Stomach (tissue), 4 donors: ENCODE results near the gene EREG.

Experiments
- EP300 ChIP-seq: sonication (generic); formaldehyde crosslinking; IDR thresholded peaks from one replicate; pipeline ENCODE4 v1.6.1; 2017; ENCODE audit warnings: antibody characterized with exemption
- POLR2A ChIP-seq, 4 donors: fragments of 450-650 bp; IDR thresholded peaks; one replicate each; pipeline ENCODE4 v1.6.1; 2016; ENCODE audit warnings: antibody characterized with exemption in 4 of 4, control low read depth in 2 of 4, mild to moderate bottlenecking in 1 of 4, moderate library complexity in 1 of 4
- POLR2AphosphoS5 ChIP-seq, 3 donors: sonication (generic); formaldehyde crosslinking; IDR thresholded peaks; one replicate each; pipeline ENCODE4 v1.6.1; 2016; ENCODE audit warnings: antibody characterized with exemption in 3 of 3
- TF ChIP-seq, protein P1 (sequence below), 7 experiments: fragments of 450-650 bp in 4 of 7; fragments of 200-600 bp in 3 of 7; sonication (generic) in 3 of 7; IDR thresholded peaks; one replicate each; pipeline ENCODE4 v1.5.1; 2016 to 2019; ENCODE audit warnings: antibody characterized with exemption in 7 of 7, control low read depth in 2 of 7, mild to moderate bottlenecking in 1 of 7

- TF ChIP-seq, protein P1, sequence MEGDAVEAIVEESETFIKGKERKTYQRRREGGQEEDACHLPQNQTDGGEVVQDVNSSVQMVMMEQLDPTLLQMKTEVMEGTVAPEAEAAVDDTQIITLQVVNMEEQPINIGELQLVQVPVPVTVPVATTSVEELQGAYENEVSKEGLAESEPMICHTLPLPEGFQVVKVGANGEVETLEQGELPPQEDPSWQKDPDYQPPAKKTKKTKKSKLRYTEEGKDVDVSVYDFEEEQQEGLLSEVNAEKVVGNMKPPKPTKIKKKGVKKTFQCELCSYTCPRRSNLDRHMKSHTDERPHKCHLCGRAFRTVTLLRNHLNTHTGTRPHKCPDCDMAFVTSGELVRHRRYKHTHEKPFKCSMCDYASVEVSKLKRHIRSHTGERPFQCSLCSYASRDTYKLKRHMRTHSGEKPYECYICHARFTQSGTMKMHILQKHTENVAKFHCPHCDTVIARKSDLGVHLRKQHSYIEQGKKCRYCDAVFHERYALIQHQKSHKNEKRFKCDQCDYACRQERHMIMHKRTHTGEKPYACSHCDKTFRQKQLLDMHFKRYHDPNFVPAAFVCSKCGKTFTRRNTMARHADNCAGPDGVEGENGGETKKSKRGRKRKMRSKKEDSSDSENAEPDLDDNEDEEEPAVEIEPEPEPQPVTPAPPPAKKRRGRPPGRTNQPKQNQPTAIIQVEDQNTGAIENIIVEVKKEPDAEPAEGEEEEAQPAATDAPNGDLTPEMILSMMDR (IDR thresholded peaks at IDR 0.05): no peak
- no peak for TF ChIP-seq POLR2A (IDR thresholded peaks at IDR 0.05)
- no peak for TF ChIP-seq EP300
- TF ChIP-seq POLR2AphosphoS5 (IDR thresholded peaks at IDR 0.05): no peak
Observed at GRCh38 chr4:74369855-74370254, 4.9 kb downstream of the EREG start.
